ENCODE results near the gene ATP5PB. TPM values are rescaled to one million over a fixed set of nuclear protein-coding genes. Genes with fewer than 3 reads are reported as not detected.

Gene ATP5PB
- total RNA-seq, 1 experiment from 2014 or later, result 323 TPM

DNA sequence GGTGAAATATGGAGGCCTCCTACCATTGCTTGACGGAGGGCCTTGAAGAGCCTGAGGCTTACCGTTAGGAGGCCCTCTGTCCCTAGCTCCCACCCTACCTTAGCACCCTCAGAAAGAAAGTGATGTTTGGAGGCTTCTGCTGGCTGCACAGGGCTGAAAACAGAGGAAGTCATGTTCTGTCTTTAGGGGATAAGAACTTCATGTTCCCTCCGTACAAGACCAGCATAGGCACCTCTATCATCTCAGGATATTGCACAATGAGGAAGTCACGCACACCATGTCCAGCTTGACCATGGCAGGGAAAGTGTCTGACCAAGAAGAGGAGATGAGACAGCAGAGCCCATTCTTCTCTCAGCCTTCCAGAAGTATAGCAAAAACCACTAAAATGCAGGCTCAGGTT, 40.3 kb downstream of the ATP5PB start:
- ATAC-seq, result no peak
- DNase-seq (ENCODE audit: low read depth, low spot score), result no peak
- no peaks in the 10 kb centered on the region for H3K79me2 ChIP-seq (ENCODE audit: insufficient read depth, low read length)
- ChIA-PET CTCF (interaction anchor here (1.9 to 2.2 kb wide), 2 partner anchors 7 to 18 kb away, joined by 7 to 8 read pairs; no protein-coding TSS in a partner anchor), RAD21 (ENCODE audit: low non-redundant PET in 1 of 2, low total read pairs in 2 of 2, uncharacterized antibody in 2 of 2, unreplicated experiment in 2 of 2) (no interaction called here), POLR2A (no interaction called here)
- TF ChIP-seq TCF7L2 (IDR thresholded peaks at IDR 0.05; ENCODE audit: borderline replicate concordance, extremely low read depth, insufficient read depth, insufficient read length), result no peak
- no peak for TF ChIP-seq JUND (IDR thresholded peaks at IDR 0.05)
- TF ChIP-seq, protein P1, sequence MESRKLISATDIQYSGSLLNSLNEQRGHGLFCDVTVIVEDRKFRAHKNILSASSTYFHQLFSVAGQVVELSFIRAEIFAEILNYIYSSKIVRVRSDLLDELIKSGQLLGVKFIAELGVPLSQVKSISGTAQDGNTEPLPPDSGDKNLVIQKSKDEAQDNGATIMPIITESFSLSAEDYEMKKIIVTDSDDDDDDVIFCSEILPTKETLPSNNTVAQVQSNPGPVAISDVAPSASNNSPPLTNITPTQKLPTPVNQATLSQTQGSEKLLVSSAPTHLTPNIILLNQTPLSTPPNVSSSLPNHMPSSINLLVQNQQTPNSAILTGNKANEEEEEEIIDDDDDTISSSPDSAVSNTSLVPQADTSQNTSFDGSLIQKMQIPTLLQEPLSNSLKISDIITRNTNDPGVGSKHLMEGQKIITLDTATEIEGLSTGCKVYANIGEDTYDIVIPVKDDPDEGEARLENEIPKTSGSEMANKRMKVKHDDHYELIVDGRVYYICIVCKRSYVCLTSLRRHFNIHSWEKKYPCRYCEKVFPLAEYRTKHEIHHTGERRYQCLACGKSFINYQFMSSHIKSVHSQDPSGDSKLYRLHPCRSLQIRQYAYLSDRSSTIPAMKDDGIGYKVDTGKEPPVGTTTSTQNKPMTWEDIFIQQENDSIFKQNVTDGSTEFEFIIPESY (IDR thresholded peaks at IDR 0.05; ENCODE audit: extremely low read depth, insufficient replicate concordance, low read length), result no peak
- TF ChIP-seq, protein P2, sequence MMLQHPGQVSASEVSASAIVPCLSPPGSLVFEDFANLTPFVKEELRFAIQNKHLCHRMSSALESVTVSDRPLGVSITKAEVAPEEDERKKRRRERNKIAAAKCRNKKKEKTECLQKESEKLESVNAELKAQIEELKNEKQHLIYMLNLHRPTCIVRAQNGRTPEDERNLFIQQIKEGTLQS (IDR thresholded peaks at IDR 0.05), result no peak
- TF ChIP-seq ELF1 (IDR thresholded peaks at IDR 0.05; ENCODE audit: borderline replicate concordance, low read depth), result no peak
- no peak for TF ChIP-seq SP1 (IDR thresholded peaks at IDR 0.05; ENCODE audit: low read depth)
- no peak for TF ChIP-seq FOSL1 (IDR thresholded peaks at IDR 0.05; ENCODE audit: low read depth)
- H3K4me1 ChIP-seq (ENCODE audit: control insufficient read depth in 1 of 2, insufficient read depth in 2 of 2, low read length in 2 of 2), result no peaks in the 10 kb centered on the region
- no peak overlapping the region for H3K27ac ChIP-seq (ENCODE audit: low read depth, low read length)
- H3K4me3 ChIP-seq (replicated peaks in 1 of 2; ENCODE audit: low read depth in 1 of 2, low read length in 2 of 2), result no peak overlapping the region
- H2AFZ ChIP-seq (ENCODE audit: low read depth, low read length, poor library complexity, severe bottlenecking), result no peak overlapping the region
- no peaks in the 10 kb centered on the region for H3K36me3 ChIP-seq (ENCODE audit: control insufficient read depth in 1 of 2, insufficient read depth in 2 of 2, low read length in 2 of 2)
- intact Hi-C loops (cut with micrococcal nuclease), result no loop called here
- H3K27me3 ChIP-seq (ENCODE audit: insufficient read depth, low read length), result no peaks in the 10 kb centered on the region
- H3K4me2 ChIP-seq (ENCODE audit: low read length), result no peak overlapping the region
- H3K9ac ChIP-seq (ENCODE audit: low read length), result no peak overlapping the region
- H3K9me3 ChIP-seq (ENCODE audit: control insufficient read depth in 1 of 2, insufficient read depth in 1 of 2, low read depth in 1 of 2, low read length in 2 of 2), result no peaks in the 10 kb centered on the region
- BruUV-seq (replicated peaks), result no TSS peak
- no peaks in the 10 kb centered on the region for H4K20me1 ChIP-seq (ENCODE audit: insufficient read depth)
- no peaks in the 10 kb centered on the region for H3K9me2 ChIP-seq (ENCODE audit: insufficient read depth)

DNA sequence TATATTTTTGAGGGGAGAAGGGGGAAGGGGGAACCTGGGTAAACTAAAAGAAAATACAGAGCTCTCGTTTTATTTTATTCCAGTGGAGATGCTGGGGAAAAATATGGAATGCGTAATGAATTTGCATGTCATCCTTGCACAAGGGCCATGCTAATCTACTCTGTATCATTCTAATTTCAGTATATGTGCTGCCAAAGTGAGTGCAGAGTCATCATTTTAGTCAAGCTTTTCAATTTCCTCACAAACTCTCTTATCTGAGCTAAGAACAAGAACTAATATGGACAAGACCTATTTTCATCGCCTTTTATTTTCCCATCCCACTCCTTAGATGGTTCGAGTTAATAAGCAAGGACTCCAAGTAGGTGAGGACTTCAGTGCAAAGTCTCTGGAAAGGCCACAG, 41.0 kb downstream of the ATP5PB start:
- no peaks in the 10 kb centered on the region for H3K27me3 ChIP-seq (ENCODE audit: insufficient read depth, low read length)
- H2AFZ ChIP-seq (ENCODE audit: low read depth, low read length, poor library complexity, severe bottlenecking), result no peak overlapping the region
- H3K4me1 ChIP-seq (ENCODE audit: control insufficient read depth in 1 of 2, insufficient read depth in 2 of 2, low read length in 2 of 2), result no peaks in the 10 kb centered on the region
- H3K9ac ChIP-seq (ENCODE audit: low read length), result no peak overlapping the region
- H3K4me2 ChIP-seq (ENCODE audit: low read length), result no peak overlapping the region
- RAD21 ChIA-PET (ENCODE audit: low non-redundant PET in 1 of 2, low total read pairs in 2 of 2, uncharacterized antibody in 2 of 2, unreplicated experiment in 2 of 2), result no interaction called here
- H3K79me2 ChIP-seq (ENCODE audit: insufficient read depth, low read length), result no peaks in the 10 kb centered on the region
- H3K4me3 ChIP-seq (replicated peaks in 1 of 2; ENCODE audit: low read depth in 1 of 2, low read length in 2 of 2), result no peak overlapping the region
- POLR2A ChIA-PET, result interaction anchor here (1.1 kb wide), 1 partner anchor 264 kb away, joined by 3 read pairs; no protein-coding TSS in a partner anchor
- no peaks in the 10 kb centered on the region for H3K36me3 ChIP-seq (ENCODE audit: control insufficient read depth in 1 of 2, insufficient read depth in 2 of 2, low read length in 2 of 2)
- ATAC-seq, result no peak
- intact Hi-C loops (cut with micrococcal nuclease), result no loop called here
- no peak for DNase-seq (ENCODE audit: low read depth, low spot score)
- CTCF ChIA-PET, result interaction anchor here (1.9 to 2.2 kb wide), 2 partner anchors 8 to 18 kb away, joined by 7 to 8 read pairs; no protein-coding TSS in a partner anchor
- BruUV-seq (replicated peaks), result no TSS peak
- H4K20me1 ChIP-seq (ENCODE audit: insufficient read depth), result no peaks in the 10 kb centered on the region
- no peaks in the 10 kb centered on the region for H3K9me3 ChIP-seq (ENCODE audit: control insufficient read depth in 1 of 2, insufficient read depth in 1 of 2, low read depth in 1 of 2, low read length in 2 of 2)
- H3K27ac ChIP-seq (ENCODE audit: low read depth, low read length), result no peak overlapping the region
- H3K9me2 ChIP-seq (ENCODE audit: insufficient read depth), result no peaks in the 10 kb centered on the region
- TF ChIP-seq, protein P3, sequence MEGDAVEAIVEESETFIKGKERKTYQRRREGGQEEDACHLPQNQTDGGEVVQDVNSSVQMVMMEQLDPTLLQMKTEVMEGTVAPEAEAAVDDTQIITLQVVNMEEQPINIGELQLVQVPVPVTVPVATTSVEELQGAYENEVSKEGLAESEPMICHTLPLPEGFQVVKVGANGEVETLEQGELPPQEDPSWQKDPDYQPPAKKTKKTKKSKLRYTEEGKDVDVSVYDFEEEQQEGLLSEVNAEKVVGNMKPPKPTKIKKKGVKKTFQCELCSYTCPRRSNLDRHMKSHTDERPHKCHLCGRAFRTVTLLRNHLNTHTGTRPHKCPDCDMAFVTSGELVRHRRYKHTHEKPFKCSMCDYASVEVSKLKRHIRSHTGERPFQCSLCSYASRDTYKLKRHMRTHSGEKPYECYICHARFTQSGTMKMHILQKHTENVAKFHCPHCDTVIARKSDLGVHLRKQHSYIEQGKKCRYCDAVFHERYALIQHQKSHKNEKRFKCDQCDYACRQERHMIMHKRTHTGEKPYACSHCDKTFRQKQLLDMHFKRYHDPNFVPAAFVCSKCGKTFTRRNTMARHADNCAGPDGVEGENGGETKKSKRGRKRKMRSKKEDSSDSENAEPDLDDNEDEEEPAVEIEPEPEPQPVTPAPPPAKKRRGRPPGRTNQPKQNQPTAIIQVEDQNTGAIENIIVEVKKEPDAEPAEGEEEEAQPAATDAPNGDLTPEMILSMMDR (IDR thresholded peaks at IDR 0.05 in 2 of 3, conservative IDR thresholded peaks at IDR 0.05 in 1 of 3; ENCODE audit: borderline replicate concordance in 1 of 3, insufficient read depth in 1 of 3, low read depth in 2 of 3, low read length in 2 of 3), result no peak
- TF ChIP-seq RAD21 (IDR thresholded peaks at IDR 0.05; ENCODE audit: low read depth) (no peak), EZH2phosphoT487 (IDR thresholded peaks at IDR 0.05; ENCODE audit: borderline replicate concordance) (no peak), SRF (IDR thresholded peaks at IDR 0.05; ENCODE audit: low read depth) (no peak), YY1 (IDR thresholded peaks at IDR 0.05; ENCODE audit: extremely low read depth, insufficient replicate concordance, low read depth, low read length) (no peak), EZH2 (IDR thresholded peaks at IDR 0.05) (no peak)

Data from HCT116 (cell line).